Neural progenitor cell (in vitro differentiated cells): Measurements from ENCODE around the gene OPCML.

ENCODE experiments used
- CTCF ChIP-seq: fragments of 200-600 bp; sonication (generic); IDR thresholded peaks from 2 replicates; pipeline ENCODE4 v1.5.1; 2017; ENCODE audit warnings: antibody characterized with exemption, mild to moderate bottlenecking
- EZH2 ChIP-seq: fragments of 200-600 bp; sonication (generic); IDR thresholded peaks from 2 replicates; pipeline ENCODE4 v1.6.1; 2017; ENCODE audit warnings: antibody characterized with exemption, mild to moderate bottlenecking, moderate library complexity

GRCh38 chr11:133305208-133305956 lies 226.9 kb downstream of the OPCML start:
- no peak for TF ChIP-seq EZH2
- TF ChIP-seq CTCF = no peak
